Measurements from ENCODE around the gene ARPP21. TPM values are rescaled to one million over a fixed set of nuclear protein-coding genes. Genes with fewer than 3 reads are reported as not detected.

Gene ARPP21
- total RNA-seq, 4 donors from 2014 or later = not detected

DNA sequence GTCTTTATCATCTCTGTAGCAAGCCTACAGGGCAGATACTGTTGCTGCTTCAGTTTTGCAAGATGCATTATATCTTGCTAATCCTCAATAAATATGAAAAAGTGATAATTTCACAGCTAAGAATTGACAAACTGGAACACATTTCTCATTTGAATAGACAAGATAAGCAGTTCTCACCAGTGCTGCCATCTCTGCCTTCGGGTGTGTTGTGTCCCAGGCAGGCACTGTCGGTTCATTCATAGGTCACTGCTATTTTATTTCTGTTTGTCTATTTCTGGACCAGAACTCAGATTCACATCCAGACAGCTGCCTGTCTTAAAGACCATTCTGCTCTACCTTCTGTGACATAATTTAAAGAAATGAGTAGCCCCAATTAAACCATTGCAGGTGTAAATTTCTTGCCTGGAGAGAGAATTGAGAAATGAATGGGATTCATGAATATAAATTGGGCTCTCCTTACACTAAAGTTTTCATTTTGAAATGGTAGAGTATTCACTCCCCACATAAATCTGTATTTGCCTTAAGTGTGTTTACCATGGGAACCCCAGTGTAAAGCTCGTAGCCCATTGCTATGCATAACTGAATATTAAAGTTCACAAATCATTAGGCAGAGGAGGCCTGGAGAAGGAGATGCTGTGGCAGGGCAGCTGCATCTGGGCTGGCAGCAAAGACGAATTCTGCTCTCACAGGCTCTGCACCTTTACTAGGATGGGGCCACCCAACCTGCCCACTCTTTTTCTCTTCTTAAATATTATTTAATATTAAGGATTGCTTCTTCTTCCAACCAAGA, 149.9 kb downstream of the ARPP21 start:
- TF ChIP-seq, protein P1, sequence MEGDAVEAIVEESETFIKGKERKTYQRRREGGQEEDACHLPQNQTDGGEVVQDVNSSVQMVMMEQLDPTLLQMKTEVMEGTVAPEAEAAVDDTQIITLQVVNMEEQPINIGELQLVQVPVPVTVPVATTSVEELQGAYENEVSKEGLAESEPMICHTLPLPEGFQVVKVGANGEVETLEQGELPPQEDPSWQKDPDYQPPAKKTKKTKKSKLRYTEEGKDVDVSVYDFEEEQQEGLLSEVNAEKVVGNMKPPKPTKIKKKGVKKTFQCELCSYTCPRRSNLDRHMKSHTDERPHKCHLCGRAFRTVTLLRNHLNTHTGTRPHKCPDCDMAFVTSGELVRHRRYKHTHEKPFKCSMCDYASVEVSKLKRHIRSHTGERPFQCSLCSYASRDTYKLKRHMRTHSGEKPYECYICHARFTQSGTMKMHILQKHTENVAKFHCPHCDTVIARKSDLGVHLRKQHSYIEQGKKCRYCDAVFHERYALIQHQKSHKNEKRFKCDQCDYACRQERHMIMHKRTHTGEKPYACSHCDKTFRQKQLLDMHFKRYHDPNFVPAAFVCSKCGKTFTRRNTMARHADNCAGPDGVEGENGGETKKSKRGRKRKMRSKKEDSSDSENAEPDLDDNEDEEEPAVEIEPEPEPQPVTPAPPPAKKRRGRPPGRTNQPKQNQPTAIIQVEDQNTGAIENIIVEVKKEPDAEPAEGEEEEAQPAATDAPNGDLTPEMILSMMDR (IDR thresholded peaks at IDR 0.05; ENCODE audit: low read depth) = no peak

DNA sequence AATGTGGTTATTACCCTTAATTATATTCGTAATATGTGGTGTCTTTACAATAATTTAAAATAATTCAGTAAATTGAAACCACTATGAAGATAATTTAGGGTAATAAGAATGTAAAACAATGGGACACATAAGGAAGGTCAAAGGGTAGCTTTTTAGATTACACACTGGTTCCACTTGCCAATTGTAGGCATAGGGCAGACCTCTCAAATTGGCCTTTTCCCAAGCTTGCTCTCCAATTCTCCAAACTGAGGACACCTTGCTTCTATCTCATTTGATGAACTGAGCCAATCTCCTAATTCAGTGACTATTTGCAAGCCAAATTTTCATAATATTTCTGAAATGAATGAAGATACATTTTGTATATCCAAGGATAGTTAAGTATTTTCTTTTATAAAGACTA, 151.4 kb downstream of the ARPP21 start:
- TF ChIP-seq, protein P1 (IDR thresholded peaks at IDR 0.05; ENCODE audit: low read depth) = no peak

DNA sequence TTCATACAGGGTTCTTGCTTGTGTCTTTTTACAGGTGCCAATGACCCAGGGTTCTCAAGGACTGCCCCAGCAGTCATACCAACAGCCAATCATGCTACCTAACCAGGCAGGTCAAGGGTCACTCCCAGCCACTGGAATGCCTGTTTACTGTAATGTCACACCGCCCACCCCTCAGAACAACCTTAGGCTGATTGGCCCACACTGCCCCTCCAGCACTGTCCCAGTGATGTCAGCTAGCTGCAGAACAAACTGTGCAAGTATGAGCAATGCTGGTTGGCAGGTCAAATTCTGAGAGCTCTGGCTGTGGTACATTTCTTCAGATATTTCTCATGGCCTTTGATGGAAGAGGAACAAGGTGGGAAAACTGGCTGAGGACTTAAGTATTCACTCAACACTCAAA, 154.3 kb downstream of the ARPP21 start:
- TF ChIP-seq, protein P1 (IDR thresholded peaks at IDR 0.05; ENCODE audit: low read depth) = no peak

DNA sequence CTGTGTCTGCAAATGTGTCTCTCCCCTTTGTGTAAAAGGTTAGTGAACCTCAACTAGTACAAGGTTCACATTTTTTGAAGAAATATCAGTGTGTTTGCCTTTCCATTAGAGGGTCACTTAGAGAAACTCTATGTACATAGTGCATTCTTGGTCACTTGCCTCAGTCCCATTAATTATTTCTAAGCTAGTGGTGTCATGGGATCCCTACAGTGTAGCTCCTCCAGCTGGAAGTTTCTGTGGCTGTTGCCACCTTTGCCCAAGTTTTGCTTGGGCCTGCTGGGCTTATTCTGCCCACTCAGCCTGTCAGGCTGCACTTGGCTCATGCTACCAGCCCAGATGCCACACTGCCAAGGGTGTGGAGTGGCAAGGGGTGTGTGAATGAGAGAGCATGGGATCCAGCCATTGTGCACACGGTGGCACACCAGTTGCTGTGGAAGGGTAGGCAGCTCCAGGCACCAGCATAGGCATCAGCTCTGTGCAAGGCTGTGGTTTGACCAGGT, 161.7 kb downstream of the ARPP21 start:
- TF ChIP-seq, protein P1 (IDR thresholded peaks at IDR 0.05; ENCODE audit: low read depth) = no peak

DNA sequence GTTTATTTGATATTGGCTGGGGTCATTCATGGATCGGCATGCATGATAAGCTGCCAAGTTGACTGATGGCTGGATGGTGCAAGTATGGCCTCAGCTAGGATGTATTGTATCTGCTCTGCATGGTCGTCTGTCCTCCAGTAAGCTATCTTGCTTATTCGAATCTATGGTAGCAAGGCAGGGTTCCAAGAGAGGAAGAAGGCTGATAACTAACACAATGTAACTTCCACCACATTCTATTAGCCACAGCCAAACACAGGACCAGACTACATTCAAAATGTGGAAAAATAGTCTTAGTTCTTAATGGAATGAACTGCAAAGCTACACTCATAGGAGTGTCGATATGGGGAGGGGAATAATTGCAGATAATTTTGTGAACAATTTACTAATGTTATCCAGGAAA, 175.2 kb downstream of the ARPP21 start:
- TF ChIP-seq, protein P1 (IDR thresholded peaks at IDR 0.05; ENCODE audit: low read depth) = no peak

DNA sequence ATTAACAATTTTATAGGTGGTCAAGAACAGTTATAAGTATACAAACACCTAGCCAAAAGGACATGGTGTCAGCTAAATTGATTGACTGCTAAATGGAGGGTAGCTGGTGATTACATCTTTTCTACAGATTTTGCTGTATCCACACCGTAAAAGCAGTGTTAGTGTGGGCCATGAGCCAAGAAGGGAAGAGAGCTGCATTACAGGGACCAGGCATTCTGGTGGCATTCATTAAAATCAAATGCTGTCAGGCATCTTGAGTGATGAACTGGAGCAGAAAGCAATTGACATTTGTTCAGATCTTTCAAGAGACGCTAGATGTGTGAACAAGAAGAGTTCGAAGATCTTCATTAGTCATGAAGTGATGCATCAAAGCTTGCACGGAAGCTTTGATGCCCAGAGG, 177.9 kb downstream of the ARPP21 start:
- TF ChIP-seq, protein P1 (IDR thresholded peaks at IDR 0.05; ENCODE audit: low read depth) = no peak

DNA sequence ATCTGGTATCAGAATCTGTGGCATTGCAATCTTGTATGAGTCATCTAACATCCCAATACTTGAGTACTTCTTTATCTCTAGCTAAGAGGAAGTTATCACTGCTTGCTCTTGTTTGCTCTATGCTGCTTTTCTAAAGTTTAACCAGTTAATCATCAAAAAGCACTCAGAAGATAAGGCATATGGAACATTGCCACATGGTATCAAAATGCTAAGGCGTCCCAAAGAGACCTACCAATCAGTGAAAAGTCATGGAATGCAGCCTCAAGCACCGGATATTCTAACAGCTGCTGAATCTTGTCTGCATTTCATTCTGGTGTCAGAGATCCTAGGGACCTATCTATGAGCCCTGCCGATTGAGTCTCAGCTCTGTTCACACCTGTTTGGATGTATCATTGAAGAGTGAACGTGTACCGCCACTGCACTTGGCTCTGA, 192.8 kb downstream of the ARPP21 start:
- TF ChIP-seq, protein P1 (IDR thresholded peaks at IDR 0.05; ENCODE audit: low read depth) = no peak

Small RNAs within 50 kb of the gene (small RNA-seq; reads per million reads assigned to genes)
- gene MIR128-2 = not detected
